Measurements from ENCODE around the gene ZNF19.

ZNF19 gene

GRCh38 chr16:71441348-71442050 lies 47.6 kb downstream of the ZNF19 start:
- DNase-seq (ENCODE audit: low read depth): no peak

DNA sequence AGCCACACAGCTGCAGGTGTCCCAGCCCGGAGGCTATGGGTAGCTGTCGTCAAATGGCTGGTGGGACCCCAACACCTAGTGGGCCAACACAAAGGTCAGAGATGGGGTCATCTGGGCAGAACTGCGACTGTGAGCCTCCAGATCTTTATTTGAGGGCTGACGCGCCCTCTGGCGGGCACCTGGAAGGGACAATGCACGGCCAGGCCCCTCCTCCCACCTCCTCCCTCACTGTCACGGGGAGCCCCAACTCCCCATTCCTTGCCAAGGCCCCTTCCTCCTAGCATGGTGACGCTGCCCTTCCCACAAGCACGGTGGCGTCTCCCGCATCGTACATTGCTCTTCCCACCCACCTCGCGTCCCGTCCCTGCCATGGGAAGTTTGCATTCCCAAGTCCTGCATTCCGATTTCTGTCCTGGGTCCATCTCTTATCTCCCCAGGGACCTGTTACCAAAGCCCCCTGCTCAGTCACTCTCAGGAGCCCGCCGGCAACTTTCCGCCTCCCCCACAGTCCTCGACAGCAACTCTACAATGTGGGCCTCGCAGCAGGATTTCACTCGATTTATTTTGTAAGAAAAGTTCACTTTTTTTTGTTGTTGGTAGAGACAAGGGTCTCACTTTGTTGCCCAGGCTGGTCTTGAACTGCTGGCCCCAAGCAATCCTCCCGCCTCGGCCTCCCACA lies 48.3 kb downstream of the ZNF19 start:
- DNase-seq (ENCODE audit: low read depth): no peak

DNA sequence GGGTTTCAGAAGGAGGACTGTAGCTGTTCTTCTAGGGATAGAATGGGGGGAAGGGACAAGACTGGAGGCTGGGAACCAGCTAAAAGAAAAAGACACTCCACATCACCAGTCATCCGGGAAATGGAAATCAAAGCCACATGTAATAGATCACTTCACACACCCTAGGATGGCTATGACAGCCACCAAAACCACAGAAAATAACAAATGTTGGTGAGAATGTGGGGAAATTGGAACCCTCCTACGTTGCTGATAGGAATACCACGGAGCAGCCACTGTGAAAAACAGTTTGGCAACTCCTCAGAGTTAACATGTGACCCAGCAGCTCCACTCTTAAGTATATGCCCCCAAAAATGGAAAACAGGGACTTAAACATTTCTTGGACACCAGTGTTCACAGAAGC lies 49.6 kb downstream of the ZNF19 start:
- no peak for DNase-seq (ENCODE audit: low read depth)

DNA sequence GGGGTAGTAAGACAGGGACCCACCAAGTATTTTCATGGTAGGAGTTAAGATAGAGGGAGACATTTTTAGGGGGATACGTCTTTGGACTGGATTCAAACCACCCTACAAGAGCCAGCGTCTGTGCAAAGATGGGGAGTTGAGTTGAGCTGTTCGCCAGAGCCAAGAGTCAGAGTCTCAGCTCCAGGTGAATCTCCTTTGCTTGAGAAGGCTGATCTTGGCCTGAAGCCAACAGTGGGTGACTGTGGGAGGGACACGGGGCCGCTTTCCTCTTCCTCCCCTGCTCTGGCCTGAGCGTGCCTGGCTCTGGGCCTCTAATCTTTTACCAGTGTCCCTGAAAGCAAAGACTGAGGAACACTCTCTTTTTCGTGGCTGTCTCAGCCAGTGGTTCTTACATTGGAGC lies 52.7 kb downstream of the ZNF19 start:
- no peak for DNase-seq (ENCODE audit: low read depth)

DNA sequence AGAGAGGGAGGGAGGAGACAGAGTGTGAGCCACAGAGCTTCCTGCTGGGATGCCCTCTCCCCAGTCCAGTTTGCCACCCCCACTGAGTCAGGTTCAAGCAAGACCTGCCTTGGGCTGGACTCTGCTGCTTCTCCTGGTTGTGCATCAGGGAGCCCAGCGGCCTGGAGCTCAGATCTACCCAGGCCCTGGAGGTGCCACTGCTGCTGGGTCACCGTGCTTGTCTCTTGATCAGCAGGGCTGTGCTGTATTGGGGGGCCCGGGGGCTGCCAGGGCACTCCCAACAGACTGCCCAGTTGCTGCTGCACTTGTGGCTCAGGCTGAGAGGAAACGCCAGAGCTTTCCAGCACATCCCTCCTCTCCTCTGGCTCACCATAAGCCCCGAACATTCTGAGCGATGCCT lies 56.2 kb downstream of the ZNF19 start:
- DNase-seq (ENCODE audit: low read depth): no peak

DNA sequence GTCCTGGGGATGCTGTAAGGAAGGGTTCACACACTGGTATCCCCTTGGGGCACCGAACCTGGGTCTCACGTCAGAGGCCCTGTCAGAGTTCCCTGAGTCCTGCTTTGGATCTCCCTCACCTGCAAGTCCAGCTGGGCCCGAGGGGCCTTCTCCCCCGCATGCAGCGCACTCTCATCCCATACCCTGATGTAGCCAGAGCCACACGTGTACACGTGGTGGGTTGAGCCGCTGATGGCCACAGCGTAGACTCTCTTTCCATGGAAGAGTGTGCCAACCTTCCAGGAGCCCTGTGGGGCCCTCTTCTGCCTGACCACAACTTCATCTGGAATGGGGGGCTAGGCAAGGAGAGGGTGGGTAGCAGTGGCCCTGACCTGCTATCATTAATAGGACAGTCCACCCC lies 57.1 kb downstream of the ZNF19 start:
- DNase-seq (ENCODE audit: low read depth): no peak

- DNase-seq (ENCODE audit: low read depth): no peak
Measured at GRCh38 chr16:71431176-71431575, 57.9 kb downstream of the ZNF19 start.

DNA sequence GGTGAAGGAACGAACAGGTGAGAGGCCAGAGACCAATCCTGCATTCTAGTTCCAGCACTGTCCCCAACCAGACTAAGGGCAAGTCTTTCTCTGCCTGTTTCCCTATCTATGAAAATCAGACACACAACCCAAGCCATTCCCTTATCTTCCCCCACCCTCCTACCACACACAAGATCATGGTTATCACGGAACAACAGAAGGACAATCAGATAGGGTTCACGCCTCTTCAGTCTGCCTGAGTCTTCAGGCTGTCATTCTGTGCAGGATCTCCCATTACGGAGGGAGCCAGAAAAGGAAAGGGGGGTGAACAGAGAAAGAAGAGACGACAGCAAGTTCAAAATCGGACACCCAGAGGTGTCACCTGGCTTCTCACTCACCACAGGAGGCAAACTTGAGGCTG lies 58.4 kb downstream of the ZNF19 start:
- no peak for DNase-seq (ENCODE audit: low read depth)

DNA sequence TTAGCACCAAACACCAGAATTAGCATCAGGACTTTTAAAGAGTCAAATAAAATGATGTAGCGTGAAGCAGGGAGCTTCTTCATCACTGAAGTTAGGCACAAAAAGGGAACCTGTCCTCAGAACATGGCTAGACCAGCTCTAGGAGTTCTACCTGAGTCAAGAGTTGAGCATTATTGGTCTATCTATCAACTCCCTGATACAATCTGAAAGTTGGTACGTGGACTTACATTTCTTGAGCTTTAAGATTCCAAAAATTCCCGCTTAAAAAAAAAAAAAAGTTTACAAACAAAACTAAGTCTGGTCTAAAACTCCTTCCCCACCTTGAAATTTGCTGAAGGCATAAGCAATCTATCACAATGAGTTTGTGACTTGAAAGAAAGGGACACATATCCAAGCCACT lies 59.5 kb downstream of the ZNF19 start:
- no peak for DNase-seq (ENCODE audit: low read depth)

DNA sequence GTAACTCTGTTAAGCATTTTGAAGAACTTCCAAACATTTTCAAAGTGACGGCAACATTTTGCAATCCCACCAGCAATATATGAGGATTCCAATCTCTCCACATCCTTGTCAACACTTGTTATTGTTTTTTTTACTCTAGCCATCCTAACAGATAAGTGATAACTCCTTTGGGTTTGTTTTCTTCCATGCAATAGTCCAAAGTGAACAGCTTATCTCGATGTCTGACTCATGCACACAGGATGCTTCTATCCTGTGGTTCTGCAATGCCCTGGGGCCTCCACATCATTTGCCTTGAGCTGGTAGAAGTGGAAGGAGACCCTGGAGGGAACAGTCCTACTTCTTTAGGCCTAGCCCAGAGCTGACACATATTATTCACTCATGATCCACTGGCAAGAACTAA lies 60.2 kb downstream of the ZNF19 start:
- no peak for DNase-seq (ENCODE audit: low read depth)

DNA sequence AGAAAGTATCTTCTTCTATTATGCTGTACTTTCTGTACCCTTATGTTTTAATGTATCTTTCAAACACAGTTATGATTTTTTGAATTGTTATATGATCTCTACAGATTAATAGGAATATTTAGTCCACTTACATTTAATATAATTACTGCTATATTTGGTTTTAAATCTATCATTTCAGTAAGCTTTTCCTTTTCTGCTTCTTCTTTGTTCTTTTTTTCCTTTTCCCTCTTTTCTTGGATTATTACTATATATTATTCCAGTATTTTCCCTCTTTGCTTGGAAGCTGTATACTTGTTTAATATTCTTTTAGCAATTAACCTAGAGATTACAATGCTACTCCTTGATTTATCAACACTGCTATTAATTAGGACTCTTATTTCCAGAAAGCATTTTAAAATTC lies 60.7 kb downstream of the ZNF19 start:
- no peak for DNase-seq (ENCODE audit: low read depth)

DNA sequence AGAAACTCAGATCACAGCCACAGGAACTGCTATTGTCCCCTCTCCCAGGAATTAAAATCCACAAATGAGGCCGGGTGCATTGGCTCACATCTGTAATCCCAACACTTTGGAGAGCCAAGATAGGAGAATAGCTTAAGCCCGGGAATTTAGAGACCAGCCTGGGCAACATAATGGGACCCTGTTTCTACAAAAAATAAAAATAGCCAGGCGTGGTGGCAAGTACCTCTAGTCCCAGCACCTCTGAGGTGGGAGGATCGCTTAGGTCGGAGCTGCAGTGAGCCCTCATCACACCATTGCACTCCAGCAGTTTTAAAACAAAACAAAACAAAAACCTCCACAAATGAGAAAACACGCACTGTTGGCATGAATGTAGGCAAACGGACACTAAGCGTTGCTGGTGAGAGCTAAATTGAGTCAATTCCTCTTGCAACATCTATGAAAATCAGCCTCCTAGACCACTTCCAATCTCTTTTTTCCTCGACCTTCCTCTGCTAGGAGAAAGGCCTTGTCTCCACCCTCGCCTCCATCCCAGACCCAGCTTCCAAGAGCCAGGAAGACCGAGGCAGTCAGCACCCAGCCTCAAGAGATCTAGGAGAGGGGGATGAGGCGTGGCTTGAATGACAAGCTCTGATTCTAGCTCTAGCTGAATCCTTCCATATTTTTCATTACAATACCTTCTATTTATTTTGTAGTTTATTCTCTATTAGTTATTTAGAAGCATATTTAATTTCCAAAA lies 62.1 kb downstream of the ZNF19 start:
- no peak for DNase-seq (ENCODE audit: low read depth)

DNA sequence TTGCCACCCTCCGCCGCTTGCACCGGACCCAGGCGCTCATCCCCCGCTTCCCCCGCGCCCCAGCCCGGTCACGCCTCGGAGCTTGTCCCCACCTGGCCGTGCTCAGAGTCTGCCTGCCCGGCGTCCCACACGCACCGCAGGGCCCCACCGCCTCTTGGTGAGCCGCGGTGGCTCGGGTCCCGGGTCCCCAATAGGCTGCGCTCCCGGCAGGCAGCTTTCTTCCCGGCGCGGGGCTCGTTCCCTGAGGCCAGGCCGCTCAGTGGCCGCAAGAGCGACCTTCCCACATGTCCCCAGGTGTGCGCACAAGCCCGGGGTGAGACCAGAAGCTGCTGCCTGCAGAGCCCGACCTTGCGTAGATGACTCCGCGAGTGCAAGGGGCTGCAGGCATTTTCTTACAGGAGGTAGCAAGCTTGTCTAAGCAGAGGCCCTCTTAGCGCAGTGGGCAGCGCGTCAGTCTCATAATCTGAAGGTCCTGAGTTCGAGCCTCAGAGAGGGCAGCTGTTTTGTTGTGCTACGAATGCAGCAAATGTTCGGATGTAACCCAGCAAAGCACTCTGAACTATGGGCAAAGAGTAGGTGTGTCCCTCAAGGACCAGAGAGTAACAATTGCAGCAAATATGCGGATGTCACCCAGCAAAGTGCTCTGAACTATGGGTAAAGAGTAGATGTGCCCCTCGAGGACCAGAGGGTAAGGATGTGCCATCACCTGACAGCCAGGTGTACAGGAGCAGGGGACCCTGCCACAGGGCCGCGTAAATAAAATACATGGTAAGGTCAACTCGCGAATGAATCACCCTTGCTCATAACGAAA lies 62.9 kb downstream of the ZNF19 start:
- DNase-seq (ENCODE audit: low read depth): peak; percentile 68

- no peak for DNase-seq (ENCODE audit: low read depth)
Measured at GRCh38 chr16:71425746-71426068, 63.4 kb downstream of the ZNF19 start.

- no peak for DNase-seq (ENCODE audit: low read depth)
Measured at GRCh38 chr16:71424626-71425025, 64.5 kb downstream of the ZNF19 start.

- DNase-seq (ENCODE audit: low read depth): no peak
Measured at GRCh38 chr16:71423865-71424264, 65.3 kb downstream of the ZNF19 start.

Measured in GM04503 (cell line).